ENCODE measurements around the gene EPAS1. TPM values are rescaled to one million over a fixed set of nuclear protein-coding genes. Genes with fewer than 3 reads are reported as not detected.

The EPAS1 gene
- total RNA-seq, 1 donor from 2014 or later, result 109 TPM

DNA sequence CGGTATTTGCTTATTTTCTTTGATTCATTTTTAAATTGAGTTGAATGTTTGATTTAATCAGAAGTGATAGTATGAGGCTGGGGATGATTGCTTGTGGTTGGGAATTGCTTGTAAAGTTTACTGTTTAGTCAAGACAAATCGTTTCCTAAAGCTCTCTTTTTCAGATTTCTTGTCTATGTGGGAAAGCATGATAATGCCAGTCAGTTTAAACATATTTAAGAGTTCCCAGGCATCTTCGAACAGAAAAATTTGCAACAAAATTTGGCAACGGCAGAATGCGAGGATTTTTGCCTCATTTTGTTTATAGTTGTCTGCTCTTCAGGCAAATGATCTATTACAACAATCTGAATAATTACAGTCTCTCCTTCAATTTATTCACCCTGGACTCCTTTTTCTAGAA lies 22.5 kb downstream of the EPAS1 start:
- DNase-seq (ENCODE audit: low read depth in 2 of 2), result no peak

DNA sequence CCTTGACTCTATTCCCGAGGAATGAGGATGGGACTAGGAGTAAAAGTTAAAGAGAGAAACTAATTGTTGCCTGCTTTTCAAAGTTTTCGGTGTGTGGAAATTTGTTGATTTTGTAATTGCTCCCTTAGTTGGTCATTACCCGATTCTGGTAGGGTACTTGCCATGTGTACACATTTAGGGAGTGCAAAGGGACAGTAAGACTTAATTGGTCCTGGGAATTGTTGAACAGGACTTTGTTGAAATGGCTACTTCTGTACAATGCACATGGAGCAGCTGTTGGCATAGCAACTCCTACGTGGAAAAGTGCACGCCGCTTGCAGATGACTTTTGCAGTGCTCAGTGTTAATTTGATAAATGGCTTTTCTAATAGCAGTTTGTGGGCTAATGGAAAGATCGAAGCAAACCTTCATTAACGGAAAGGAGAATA lies 22.9 kb downstream of the EPAS1 start:
- DNase-seq (ENCODE audit: low read depth in 2 of 2), result no peak

DNA sequence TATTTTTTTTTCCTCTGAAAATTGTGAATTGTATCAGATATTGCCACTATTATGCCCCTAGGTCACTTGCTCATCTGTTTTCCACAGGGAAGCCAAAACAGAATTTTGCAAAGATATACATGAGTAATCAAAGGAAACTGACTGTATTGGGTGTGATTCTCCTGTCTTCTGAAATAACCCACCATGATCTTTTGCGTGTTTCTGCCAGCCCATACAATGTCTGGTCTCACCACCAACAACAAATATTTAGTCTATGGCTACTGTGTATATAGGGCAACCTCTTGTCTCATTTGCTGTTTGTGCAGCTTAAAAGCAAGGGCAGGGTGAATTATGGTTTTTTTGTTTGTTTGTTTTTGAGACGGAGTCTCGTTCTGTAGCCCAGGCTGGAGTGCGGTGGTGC lies 26.5 kb downstream of the EPAS1 start:
- DNase-seq (ENCODE audit: low read depth in 2 of 2), result peak in 1 of 2 donors; percentile 69

DNA sequence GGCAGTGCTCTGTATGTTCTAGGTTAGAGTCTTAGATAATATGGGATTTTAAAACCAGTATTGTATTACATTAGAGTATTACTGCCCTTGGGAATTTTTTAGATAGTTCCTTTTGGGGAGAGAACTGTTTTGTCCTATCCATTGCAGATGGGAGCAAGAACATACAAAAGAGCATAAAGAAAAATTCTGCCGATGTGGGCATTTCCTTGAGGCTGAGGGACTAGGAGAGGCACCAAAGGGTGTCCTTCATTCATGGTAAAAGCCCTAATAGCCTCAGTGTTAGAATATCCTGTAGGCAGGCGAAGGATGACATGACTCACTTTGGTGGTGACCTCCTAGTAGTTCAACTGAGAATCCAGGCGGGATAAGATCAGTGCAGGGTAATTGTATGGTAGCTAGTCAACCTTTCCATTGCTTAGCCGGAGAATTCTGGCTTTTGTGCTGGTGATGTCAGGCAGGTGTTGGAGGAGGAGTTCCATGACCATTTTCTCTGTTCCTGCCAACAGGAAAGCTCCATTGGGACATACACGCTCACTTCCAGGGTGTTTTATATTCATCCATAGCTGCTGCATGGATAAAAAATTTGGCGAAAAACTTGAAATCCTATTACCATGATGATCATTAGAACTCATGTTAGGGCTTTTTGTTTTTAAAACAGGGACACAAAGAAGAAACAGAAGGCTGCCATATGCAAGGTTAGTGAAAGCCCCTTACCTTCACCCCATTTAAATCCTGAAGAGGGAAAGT lies 28.1 kb downstream of the EPAS1 start:
- DNase-seq (ENCODE audit: low read depth in 2 of 2), result peak; percentile 68 to 87

DNA sequence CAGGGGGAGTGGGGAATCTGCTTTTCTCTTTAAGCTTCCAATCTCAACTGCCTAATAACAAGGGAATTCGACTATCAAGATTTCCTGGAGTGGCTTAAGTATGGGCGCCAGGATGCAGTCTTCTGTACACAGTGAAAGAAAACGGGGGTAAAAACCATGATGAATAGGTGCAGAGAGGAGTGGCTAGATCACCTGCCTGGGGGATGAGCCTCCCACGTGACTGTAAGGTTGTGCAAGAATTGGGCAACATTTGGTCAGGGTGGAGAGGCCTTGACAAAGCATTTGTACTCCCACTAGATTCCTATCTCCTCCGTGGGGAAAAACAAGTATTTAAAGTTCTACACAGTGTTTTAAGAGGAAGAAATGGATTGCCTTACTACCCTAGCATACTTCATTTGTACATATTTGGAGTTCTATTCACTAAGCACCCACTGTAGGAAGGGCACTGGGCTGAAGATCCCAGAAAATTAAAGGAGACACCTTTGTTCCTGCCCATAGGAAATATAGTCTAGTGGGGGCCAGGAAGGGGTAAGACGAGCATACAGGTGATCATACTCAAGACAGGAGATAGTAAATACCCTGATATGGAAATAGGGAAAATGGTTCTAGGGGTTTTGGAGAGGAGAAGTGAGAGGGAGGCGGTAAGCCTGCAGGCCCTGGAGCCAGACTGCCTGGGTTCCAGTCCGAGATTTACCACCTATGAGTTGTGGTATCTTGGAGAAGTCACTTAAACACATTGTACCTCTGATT lies 29.2 kb downstream of the EPAS1 start:
- DNase-seq (ENCODE audit: low read depth in 2 of 2), result no peak

DNA sequence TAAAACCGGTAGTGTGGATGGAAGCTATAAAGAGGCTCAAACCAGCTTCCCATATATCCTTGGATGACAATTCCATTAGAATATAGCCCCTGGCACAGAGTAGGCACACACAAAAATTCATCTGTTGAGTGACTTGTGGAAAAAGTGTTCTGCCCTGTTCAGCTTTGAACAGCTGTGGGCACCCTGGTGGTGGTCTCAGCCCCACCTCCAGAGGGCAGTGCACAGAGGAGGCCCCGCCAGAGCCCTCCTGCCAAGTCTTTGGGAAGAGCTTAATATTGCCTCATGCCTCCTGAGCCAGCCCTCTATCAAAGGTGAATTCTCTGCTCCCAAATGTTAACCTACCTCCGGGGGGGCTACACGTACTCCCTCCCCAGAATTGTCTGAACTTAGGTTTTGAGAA lies 30.4 kb downstream of the EPAS1 start:
- no peak for DNase-seq (ENCODE audit: low read depth in 2 of 2)

DNA sequence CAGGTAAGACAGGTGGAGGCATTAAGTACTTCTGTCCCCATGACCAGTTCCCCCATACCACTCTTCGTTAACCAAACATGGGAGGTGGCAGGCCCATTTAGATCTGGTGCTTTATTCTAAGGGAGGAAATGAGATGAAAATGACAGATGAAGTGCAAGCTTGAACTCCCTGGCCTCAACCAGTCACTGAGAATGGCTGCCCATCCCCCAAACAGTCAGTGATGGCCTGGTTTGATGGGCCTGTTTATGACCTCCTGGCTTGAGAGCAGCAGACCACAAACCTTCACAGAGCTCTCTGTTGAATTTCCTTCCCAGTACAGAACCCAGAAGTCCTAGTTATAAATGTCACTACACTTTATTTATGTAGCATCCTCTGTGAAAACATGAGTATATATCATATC lies 31.1 kb downstream of the EPAS1 start:
- DNase-seq (ENCODE audit: low read depth in 2 of 2), result no peak

DNA sequence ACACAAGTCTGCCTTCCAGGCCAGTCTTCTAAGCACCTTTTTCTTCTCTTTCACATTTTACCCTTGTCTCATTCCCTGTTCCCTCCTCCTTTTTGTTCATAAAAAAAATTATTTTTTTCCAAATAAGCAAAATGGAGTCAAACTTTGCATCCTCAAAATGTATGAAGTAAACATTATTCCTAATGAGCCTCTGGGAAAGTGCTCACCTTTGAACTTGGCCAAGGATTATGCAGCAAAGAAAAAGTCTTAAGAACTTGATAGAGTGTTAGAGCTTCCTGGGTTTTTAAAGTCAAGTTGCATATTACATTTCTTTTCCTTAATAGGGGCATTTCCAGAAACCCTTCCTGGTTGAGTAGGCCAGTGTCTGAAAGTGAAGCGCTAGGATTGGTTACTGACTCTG lies 31.6 kb downstream of the EPAS1 start:
- no peak for DNase-seq (ENCODE audit: low read depth in 2 of 2)

DNA sequence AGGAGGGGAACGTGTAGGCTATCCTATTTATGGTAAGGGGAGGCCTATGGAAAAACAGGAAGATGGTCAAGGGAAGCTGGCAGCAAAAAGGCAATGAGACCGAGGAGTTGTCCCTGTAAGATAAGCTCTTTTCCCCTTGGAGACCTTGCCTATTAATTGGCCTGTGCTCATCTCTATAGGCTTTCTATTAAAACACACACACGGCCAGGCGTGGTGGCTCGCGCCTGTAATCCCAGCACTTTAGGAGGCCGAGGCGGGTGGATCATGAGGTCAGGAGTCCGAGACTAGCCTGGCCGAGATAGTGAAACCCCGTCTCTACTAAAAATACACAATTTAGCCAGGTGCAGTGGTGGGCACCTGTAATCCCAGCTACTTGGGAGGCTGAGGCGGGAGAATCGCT lies 32.1 kb downstream of the EPAS1 start:
- no peak for DNase-seq (ENCODE audit: low read depth in 2 of 2)

DNA sequence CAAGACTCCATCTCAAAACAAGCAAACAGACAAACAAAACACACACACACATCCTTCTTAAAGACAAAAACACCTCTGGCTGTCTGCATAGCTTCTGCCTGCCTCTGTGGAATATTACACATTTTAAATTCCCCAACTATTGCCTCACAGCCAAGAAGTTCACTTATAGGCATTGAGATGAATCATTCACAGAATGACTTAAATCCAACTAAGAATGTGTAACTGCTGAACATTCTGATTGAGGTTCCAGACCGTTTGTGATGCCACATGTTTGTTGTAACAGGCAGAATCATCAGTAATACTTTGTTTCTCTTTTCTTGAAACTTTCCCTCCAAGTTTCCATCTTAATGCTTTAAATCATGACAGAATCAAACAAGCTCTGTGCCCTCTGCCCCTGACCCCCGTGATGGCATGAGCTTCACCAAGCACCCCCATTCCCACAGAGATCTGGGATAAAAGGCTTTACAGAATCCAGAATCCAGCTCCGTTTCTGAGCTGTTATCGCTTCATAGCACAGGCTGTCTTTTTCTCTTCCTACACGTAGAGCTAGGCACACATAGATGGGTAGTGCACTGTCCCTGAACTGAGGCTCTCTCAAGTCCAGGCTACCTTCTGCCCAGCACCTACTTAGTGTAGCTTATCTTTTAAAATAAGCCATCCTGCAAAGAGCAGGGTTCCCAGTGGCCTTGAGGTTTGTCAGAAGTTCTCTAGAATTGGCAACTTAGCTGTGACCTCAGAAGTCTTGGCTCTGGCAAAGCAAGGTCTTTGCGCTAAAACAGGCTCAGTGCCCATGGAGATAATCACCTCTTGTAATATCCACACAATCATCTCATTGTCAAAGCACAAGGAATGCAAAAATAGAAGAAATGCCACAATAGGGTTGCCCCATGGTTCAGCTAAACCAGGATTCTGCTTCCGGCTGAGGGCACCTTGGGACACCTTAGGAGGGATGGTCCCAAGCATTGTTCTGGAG lies 32.9 kb downstream of the EPAS1 start:
- peak in 1 of 2 donors; percentile 49 for DNase-seq (ENCODE audit: low read depth in 2 of 2)

DNA sequence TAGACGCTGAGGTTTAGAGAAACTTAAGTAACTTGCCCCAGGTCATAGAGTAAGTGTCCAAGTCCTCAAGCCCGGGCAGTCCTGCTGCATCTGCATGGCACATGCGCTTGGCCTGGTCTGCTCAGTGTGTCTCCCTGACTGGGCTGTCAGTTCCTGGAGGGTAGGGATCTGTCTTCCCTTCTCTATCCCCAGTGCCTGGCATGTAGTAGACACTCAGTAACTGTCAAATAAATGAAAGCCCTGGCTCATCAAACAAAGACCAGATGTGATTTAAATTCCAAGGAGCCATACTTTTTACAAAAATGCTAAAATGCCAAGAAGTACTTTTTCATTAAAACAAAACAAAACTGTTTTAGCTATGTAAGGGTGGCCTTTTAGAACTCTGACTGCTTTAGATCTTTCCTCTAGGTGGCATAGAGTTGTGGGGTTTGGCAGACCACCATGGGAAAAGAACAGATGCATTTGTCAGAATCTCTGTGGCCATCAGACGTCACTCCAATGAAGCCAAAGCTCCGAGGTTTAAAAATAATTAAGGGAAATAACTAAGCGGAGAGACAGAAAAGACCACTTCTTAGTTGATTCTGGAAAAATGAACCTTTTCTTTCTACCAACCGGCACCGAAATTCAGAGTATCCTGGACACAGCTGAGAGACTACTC lies 34.0 kb downstream of the EPAS1 start:
- no peak for DNase-seq (ENCODE audit: low read depth in 2 of 2)

DNA sequence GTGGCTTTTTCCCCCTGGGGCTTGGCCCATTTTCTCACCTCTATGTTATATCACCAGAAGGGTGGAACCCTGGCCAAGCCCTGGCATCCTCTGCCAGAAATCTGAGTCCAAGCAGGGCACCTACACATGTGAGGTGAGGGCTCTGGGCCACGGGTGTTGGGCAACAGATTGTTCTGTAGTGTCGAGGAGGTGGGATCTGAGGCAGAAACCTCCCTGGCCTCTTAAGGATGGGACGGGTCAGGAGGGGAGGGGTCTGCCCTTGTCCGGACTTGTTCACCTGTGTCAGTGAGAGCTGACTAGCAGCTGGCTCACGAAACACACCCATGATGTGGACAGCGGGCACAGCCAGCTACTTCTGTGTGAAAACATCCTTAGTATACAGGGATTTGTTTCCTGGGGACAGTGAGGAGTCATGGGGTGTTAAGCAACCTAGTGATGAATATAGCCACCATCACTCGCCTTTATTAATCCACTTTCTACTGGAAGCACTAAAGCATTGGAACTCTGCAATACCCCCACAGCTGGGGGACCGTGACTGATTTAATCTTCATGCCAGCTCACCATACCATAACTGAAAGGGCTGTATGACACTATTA lies 35.6 kb downstream of the EPAS1 start:
- DNase-seq (ENCODE audit: low read depth in 2 of 2), result no peak

DNA sequence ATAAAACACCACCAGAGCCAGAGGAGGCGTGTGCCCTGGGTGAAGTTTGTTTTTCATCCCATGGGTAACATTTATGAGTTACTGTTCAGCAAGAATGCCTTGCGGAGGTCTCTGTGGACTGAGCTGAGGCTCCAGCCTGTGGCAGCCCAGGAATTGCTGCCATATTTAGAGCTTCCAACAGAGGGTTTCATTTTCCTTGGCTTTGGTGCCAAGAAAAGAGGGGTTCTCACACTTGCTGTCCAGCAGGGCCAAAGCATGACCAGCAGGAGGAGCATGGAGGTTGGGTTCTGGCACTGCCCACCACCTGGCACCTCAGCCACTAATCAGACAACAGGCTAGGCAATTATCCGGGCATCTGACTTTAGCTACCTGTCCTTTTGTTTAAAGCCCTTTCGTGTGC lies 36.7 kb downstream of the EPAS1 start:
- DNase-seq (ENCODE audit: low read depth in 2 of 2), result peak in 1 of 2 donors; percentile 66

DNA sequence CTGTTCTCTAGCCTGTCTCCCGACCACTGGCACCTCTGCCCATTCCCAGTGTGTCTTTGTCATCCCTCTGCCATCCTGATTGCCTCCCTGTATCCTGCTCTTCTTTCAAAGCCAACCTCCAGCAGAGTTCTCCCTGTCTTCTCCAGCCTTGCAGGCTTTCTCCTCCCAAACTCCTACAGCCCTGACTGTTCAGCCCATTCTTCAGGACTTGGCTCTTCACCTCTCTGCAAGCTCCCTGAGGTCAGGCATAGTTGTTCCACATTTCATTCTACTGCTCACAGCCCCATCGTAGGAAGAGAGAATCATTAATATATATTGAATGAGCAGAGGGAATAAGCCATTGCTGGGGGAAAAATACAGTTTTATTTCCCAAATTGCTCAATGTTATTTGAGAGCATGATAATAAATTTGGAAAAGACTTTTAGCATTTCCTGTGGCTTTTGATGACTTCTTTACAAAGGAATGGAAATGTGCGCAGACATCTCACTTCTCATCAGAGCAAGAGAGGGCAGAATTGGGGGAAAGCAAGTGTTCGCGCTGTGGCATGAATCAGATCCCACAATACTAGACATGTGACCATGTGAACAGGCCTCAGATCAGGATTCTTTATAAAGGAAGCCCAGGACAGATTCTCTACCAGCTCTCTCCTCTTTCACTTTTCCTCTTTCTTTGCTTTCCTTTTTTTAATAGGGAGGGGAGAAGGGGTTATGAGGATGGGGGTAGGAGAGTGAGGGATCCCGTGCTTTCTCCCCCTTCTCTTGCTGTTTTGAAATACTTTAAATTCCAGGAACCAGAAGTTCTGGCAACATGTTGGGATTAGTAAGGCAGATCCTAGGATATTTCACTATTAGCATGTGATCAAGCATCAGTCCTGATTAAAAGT lies 37.4 kb downstream of the EPAS1 start:
- DNase-seq (ENCODE audit: low read depth in 2 of 2), result peak; percentile 57 to 83

DNA sequence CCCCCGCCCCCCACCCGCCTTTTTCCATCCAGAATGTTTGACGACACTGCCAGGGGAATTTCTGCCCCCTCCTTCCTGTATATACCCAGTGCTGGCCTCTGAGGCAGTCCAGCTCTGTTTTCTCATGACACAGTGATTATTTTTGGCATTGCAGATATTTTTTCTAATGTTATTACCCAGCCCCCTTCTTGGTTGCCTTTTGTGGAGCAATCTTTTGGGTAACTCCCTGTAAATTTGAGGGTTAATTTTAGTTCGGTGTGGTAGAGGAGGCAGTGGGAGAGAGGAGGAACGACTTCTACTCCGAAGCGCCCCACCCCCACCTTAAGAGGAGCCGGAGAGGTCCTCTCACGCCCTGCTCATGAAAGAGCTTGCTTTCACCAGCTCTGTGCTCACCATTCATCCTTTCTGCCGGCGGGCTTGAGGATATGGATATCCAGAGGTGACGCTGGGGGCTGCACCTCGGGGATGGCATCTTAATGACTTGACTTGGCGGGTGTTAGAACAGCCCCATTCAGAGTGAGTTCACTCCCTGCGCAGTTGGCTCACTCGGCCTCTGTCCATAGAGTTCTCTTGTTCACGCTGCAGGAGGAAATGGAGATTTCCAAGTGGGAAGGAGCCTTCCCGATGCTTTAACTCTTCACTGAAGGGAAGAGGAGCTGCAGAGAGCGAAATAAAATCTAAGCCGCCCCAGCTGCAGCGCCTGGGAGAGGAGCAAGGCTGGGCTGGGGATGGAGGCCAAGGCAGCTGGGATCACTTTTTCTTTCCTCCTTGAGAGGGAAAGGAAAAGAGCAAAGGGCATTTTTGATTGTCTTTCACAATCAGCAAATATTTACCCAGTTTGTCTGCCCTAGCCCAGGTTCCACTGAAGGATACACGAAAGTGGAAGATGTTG lies 38.4 kb downstream of the EPAS1 start:
- peak; percentile 87 to 93 for DNase-seq (ENCODE audit: low read depth in 2 of 2)

DNA sequence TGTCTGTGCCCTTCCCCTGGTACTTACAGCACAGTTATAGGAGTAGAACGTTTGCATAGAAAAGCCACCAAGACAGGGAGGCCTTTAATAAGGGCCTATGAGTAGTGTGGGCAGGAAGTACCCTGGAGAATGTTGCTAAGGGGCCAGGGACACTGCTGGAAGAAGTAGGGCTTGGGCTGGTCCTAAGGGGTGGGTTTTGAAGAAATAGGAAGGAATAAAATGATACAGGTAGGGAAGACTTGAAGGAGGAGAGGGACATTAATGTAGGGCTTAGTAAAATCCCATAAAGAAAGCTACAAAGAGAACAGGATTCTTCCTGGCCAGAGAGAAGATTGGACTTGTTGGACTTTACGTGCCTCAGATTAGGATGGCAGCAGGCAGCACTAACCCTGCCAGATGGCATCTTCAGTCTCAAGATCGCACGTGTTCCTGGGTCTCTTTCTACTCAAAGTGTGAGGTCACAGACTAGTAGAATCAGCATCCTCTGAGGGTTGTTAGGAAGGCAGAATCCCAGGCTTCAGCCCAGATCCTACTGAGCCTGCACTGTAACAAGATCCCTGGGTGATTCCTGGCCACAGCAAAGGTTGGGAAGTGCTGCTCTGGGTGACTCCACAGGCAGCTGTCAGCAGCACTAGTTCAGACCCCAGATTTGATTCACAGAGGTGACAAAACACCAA lies 39.2 kb downstream of the EPAS1 start:
- no peak for DNase-seq (ENCODE audit: low read depth in 2 of 2)

DNA sequence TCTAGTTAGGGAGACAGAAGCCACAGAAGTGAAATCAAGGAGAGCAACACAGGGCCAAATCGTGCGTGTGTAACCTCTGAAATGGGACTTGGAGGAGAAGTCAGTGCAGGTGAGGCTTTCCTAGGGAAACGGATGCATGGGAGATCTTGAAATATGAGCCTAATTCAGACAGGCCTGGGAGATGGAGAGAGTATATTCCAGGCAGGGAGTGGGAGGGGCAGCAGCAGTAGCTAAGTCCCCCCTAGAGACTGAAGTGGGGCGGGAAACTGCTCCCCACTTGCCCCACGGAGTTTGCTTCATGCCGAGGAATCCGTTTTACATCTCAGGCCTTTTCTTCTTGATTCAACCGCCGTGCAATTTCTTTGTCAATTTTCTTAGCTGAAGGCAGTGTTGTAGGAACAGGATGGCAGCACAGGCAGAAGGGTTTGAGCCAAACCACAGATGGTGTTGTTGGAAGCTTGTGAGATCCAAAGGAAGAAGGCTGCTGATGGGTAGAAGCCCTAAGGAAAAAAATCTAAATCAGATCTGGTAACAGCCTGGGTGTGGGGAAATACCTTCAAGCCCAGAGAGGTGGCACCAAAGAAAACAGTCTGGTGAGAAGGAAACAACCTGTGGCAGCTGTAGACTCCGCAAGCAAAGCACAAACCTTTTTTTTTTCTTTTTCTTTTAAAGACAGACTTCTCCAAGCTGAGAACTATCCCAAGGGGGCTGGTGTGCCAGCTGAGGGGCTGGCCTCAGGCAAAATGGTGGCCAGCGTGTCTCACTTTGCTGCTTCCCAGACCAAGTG lies 40.2 kb downstream of the EPAS1 start:
- no peak for DNase-seq (ENCODE audit: low read depth in 2 of 2)

DNA sequence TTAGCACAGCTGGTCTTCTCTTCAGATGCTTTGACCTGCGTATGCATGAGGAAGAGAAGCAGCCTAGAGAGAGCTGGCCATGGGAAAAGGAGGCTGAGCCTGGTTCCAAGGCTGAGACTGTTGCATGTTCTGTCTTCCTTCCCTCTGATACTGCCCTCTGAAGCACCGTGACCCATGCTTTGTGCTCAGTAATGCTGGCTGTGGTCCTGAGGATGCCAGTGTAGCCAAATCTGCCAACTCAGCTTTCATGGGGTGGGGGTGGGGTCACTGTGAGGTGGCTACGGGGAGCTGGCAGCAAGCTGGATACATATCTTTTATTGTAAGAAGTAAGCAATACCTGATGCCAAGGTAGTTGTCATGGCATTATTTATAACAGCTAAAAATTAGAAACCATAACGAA lies 41.5 kb downstream of the EPAS1 start:
- DNase-seq (ENCODE audit: low read depth in 2 of 2), result no peak

Measured in dermis microvascular lymphatic vessel endothelial cell (primary cell).